Esophagus muscularis mucosa (tissue), 4 donors: Measurements from ENCODE around the gene ABCC8.

Source experiments
- CTCF ChIP-seq, 3 experiments: fragments of 200-600 bp in 2 of 3; fragments of 450-650 bp in 1 of 3; sonication (generic) in 2 of 3; IDR thresholded peaks; one replicate each; pipeline ENCODE4 v1.5.1; 2017 to 2019; ENCODE audit warnings: antibody characterized with exemption in 3 of 3, mild to moderate bottlenecking in 2 of 3, moderate library complexity in 1 of 3
- EP300 ChIP-seq: sonication (generic); formaldehyde crosslinking; IDR thresholded peaks from one replicate; pipeline ENCODE4 v1.6.1; 2017; ENCODE audit warnings: antibody characterized with exemption
- POLR2A ChIP-seq: fragments of 450-650 bp; IDR thresholded peaks from one replicate; pipeline ENCODE4 v1.6.1; 2017; ENCODE audit warnings: antibody characterized with exemption, moderate library complexity, mild to moderate bottlenecking, low read depth
- POLR2AphosphoS5 ChIP-seq, 2 donors: sonication (generic); formaldehyde crosslinking; IDR thresholded peaks; one replicate each; pipeline ENCODE4 v1.6.1; 2017; ENCODE audit warnings: antibody characterized with exemption in 2 of 2

- no peak for TF ChIP-seq CTCF (IDR thresholded peaks at IDR 0.05)
- TF ChIP-seq EP300: no peak
- no peak for TF ChIP-seq POLR2A
- no peak for TF ChIP-seq POLR2AphosphoS5 (IDR thresholded peaks at IDR 0.05)
Observed at GRCh38 chr11:17498475-17498874, 21.8 kb upstream of the ABCC8 start.
